ENCODE results near the gene HIVEP3. TPM values are rescaled to one million over a fixed set of nuclear protein-coding genes. Genes with fewer than 3 reads are reported as not detected.

The HIVEP3 gene
- total RNA-seq, 1 donor from 2014 or later = 1.2 TPM

- peaks cover 3% of the 10 kb centered on the region for H3K27me3 Mint-ChIP-seq (ENCODE audit: low read depth)
- H3K27ac Mint-ChIP-seq (ENCODE audit: unreplicated experiment) = no peak overlapping the region
- no peaks in the 10 kb centered on the region for H3K4me1 Mint-ChIP-seq
- H3K36me3 Mint-ChIP-seq (ENCODE audit: low read depth) = no peaks in the 10 kb centered on the region
- H3K4me3 Mint-ChIP-seq = no peak overlapping the region
- TF ChIP-seq, protein P1, sequence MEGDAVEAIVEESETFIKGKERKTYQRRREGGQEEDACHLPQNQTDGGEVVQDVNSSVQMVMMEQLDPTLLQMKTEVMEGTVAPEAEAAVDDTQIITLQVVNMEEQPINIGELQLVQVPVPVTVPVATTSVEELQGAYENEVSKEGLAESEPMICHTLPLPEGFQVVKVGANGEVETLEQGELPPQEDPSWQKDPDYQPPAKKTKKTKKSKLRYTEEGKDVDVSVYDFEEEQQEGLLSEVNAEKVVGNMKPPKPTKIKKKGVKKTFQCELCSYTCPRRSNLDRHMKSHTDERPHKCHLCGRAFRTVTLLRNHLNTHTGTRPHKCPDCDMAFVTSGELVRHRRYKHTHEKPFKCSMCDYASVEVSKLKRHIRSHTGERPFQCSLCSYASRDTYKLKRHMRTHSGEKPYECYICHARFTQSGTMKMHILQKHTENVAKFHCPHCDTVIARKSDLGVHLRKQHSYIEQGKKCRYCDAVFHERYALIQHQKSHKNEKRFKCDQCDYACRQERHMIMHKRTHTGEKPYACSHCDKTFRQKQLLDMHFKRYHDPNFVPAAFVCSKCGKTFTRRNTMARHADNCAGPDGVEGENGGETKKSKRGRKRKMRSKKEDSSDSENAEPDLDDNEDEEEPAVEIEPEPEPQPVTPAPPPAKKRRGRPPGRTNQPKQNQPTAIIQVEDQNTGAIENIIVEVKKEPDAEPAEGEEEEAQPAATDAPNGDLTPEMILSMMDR (conservative IDR thresholded peaks at IDR 0.05) = no peak
- DNase-seq (ENCODE audit: low read depth, low spot score) = no peak
- H3K9me3 Mint-ChIP-seq = peaks cover 4% of the 10 kb centered on the region
These were observed 388.9 kb downstream of the HIVEP3 start for GRCh38 chr1:41529621-41530395.

DNA sequence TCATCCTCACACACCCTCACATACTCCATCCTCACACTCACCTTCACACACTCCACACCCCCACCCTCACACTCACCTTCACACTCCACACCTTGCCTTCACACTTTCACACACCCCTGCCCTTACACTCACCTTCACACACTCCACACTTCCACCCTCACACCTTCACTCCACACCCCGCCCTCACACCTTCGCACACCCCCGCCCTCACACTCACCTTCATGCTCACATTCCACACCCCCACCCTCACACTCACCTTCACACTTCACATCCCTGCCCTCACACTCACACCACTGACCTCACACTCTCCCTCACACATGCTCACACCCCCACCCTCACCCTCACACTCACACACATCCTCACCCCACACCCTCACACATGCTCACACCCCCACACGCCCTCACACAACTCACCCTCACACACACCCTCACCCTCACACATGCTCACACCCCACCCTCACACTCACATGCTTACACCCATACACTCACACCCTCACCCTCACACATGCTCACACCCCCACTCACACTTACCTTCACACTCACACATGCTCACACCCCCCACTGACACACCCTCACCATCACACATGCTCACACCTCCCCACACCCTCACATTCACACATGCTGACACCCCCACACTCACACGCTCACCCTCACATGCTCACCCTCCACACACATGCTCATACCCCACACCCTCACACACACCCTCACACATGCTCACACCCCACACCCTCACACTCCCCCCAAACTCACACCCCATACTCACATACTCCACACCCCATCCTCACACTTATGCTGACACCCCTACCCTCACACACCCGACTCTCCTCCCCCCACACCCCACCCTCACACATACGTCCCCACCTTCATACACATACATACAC, 389.8 kb downstream of the HIVEP3 start:
- TF ChIP-seq, protein P1 (conservative IDR thresholded peaks at IDR 0.05) = no peak

DNA sequence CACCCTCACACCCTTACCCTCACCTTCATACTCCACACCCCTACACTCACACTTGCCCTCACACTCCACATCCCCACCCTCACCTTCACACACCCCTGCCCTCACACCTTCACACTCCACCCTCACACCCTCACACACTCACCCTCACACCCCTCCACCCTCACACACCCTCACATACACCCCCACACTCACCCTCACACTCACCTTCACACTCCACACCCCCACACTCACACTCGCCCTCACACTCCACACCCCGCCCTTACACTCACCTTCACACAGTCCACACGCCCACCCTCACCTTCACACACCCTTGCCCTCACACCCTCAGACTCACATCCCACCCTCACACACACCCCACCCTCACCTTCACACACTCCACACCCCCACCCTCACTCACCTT, 390.6 kb downstream of the HIVEP3 start:
- no peaks in the 10 kb centered on the region for H3K36me3 Mint-ChIP-seq (ENCODE audit: low read depth)
- no peak for DNase-seq (ENCODE audit: low read depth, low spot score)
- no peak overlapping the region for H3K27ac Mint-ChIP-seq (ENCODE audit: unreplicated experiment)
- TF ChIP-seq, protein P1 (conservative IDR thresholded peaks at IDR 0.05) = no peak
- H3K4me3 Mint-ChIP-seq = no peak overlapping the region
- H3K4me1 Mint-ChIP-seq = no peaks in the 10 kb centered on the region
- peaks cover 3% of the 10 kb centered on the region for H3K27me3 Mint-ChIP-seq (ENCODE audit: low read depth)
- H3K9me3 Mint-ChIP-seq = peaks cover 4% of the 10 kb centered on the region

More for the DNA sequence above, 389.8 kb downstream of the HIVEP3 start:
- Mint-ChIP-seq H3K27me3 (ENCODE audit: low read depth) (peaks cover 3% of the 10 kb centered on the region), H3K4me3 (no peak overlapping the region), H3K9me3 (peaks cover 4% of the 10 kb centered on the region), H3K27ac (ENCODE audit: unreplicated experiment) (no peak overlapping the region), H3K36me3 (ENCODE audit: low read depth) (no peaks in the 10 kb centered on the region), H3K4me1 (no peaks in the 10 kb centered on the region)
- DNase-seq (ENCODE audit: low read depth, low spot score) = no peak

DNA sequence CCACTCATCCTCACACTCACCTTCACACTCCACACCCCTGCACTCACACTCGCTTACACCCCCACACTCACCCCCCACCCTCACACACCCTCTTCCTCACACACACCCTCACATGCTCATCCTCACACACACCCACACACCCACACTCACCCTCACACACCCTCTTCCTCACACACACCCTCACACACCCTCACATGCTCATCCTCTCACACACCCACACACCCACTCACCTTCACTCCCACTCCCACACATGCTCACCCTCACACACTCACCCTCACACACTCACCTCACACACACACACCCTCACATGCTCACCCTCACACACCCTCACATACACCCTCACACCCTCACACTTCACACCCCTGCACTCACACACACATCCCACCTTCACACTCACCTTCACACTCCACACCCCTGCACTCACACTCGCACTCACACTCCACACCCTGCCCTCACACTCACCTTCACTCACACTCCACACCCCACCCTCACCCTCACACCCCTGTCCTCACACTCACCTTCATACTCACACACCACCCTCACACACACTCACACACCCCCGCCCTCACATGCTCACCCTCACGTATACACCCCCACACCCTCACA, 391.7 kb downstream of the HIVEP3 start:
- Mint-ChIP-seq H3K27ac (ENCODE audit: unreplicated experiment) (no peak overlapping the region), H3K9me3 (no peaks in the 10 kb centered on the region), H3K36me3 (ENCODE audit: low read depth) (no peaks in the 10 kb centered on the region), H3K4me1 (peaks cover 4% of the 10 kb centered on the region), H3K27me3 (ENCODE audit: low read depth) (peaks cover 3% of the 10 kb centered on the region), H3K4me3 (no peak overlapping the region)
- no peak for DNase-seq (ENCODE audit: low read depth, low spot score)
- TF ChIP-seq, protein P1 (conservative IDR thresholded peaks at IDR 0.05) = no peak

DNA sequence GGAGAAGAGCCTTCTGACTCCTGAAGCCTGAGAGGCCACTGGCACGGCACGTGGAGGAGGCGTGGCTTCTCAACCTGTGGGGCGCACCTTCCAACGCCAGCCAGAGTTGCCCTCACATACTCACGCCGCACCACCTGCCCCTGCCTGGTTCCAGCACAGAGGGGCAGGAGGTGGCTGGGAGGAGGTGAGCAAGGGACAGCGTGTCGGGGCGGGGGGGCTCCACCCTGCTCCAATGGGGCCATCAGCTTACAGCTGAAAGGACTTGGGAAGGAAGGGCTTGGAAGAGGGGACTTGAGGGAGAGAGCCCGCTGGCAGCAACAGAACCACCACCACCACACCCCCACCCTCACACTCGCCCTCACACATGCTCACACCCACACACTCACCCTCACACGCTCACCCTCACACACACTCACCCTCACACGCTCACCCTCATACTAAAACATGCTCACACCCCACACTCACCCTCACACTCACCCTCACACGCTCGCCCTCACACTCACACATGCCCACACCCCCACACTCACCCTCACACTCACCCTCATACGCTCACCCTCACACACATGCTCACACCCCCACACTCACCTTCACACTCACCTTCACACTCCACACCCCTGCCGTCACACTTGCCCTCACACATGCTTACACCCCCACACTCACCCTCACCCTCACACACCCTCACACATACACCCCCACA, 392.7 kb downstream of the HIVEP3 start:
- DNase-seq (ENCODE audit: low read depth, low spot score) = no peak
- H3K27ac Mint-ChIP-seq (ENCODE audit: unreplicated experiment) = no peak overlapping the region
- H3K9me3 Mint-ChIP-seq = no peaks in the 10 kb centered on the region
- peaks cover 9% of the 10 kb centered on the region for H3K4me1 Mint-ChIP-seq
- H3K27me3 Mint-ChIP-seq (ENCODE audit: low read depth) = peaks cover under 1% of the 10 kb centered on the region
- TF ChIP-seq, protein P1 (conservative IDR thresholded peaks at IDR 0.05) = no peak
- no peak overlapping the region for H3K4me3 Mint-ChIP-seq
- H3K36me3 Mint-ChIP-seq (ENCODE audit: low read depth) = no peaks in the 10 kb centered on the region

Data from neural crest cell (in vitro differentiated cells).